ENCODE results near the gene FLYWCH1. TPM values are rescaled to one million over a fixed set of nuclear protein-coding genes. Genes with fewer than 3 reads are reported as not detected.
"Not testable (repeated sequence)": the region's sequence is repeated elsewhere in the genome, so short reads cannot be mapped to it uniquely, and the experiment has no call there.

The FLYWCH1 gene
- total RNA-seq, 1 experiment from 2014 or later: 32.6 TPM

DNA sequence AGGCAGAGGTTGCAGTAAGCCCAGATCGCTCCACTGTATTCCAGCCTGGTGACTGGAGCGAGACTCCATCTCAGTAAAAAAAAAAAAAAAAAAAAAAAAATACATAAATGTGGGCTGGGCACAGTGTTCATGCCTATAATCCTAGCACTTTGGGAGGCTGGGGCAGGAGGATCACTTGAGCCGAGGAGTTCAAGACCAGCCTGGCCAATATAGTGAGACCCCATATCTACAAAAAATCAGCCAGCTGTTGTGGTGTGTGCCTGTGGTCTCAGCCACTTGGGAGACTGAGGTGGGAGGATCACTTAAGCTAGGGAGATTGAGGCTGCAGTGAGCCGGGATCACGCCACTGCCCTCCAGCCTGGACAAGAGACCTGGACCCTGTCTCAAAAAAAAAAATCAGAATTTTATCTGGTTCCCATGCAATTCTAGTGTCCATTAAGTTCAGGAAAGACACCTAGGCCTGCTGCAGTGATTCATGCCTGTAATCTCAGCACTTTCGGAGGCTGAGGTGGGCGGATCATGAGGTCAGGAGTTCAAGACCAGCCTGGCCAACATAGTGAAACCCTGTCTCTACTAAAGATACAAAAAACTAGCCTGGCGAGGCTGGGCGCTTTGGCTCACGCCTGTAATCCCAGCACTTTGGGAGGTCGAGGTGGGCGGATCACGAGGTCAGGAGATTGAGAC, 19.6 kb downstream of the FLYWCH1 start:
- H3K9me3 Mint-ChIP-seq; POLR2A ChIA-PET; H3K36me3 Mint-ChIP-seq; H3K27me3 Mint-ChIP-seq (ENCODE audit: low read depth); DNase-seq (ENCODE audit: low spot score); ATAC-seq; H3K27ac Mint-ChIP-seq; H3K4me3 Mint-ChIP-seq: not testable (repeated sequence)
- CTCF ChIA-PET: interaction anchor here (0.8 to 1.1 kb wide), 2 partner anchors 9 to 28 kb away, joined by 3 to 8 read pairs; no protein-coding TSS in a partner anchor
- peaks cover 28% of the 10 kb centered on the region for H3K4me1 Mint-ChIP-seq
- TF ChIP-seq ZNF121 (CRISPR knock-in tag; IDR thresholded peaks at IDR 0.05): peak; percentile 60; the same call in 1 of the 2 replicates

DNA sequence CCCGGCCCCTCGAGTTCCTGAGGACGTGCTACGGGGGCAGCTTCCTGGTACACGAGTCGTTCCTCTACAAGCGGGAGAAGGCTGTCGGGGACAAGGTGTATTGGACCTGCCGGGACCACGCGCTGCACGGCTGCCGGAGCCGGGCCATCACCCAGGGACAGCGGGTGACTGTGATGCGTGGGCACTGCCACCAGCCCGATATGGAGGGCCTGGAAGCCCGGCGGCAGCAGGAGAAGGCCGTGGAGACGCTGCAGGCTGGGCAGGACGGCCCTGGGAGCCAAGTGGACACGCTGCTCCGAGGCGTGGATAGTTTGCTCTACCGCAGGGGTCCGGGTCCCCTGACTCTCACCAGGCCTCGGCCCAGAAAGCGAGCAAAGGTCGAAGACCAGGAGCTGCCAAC, 21.4 kb downstream of the FLYWCH1 start:
- no peak overlapping the region for H3K4me3 Mint-ChIP-seq
- no peaks in the 10 kb centered on the region for H3K27me3 Mint-ChIP-seq (ENCODE audit: low read depth)
- TF ChIP-seq ZNF416 (CRISPR knock-in tag; IDR thresholded peaks at IDR 0.05) (no peak), ZNF232 (CRISPR knock-in tag; IDR thresholded peaks at IDR 0.05) (no peak), OVOL2 (CRISPR knock-in tag; IDR thresholded peaks at IDR 0.05; ENCODE audit: borderline replicate concordance) (no peak), ZNF121 (CRISPR knock-in tag; IDR thresholded peaks at IDR 0.05) (no peak), TEAD4 (CRISPR knock-in tag; IDR thresholded peaks at IDR 0.05) (no peak), ZNF219 (CRISPR knock-in tag; IDR thresholded peaks at IDR 0.05; ENCODE audit: borderline replicate concordance) (no peak), ATF1 (CRISPR knock-in tag; IDR thresholded peaks at IDR 0.05) (no peak), KAT7 (CRISPR knock-in tag; IDR thresholded peaks at IDR 0.05; ENCODE audit: borderline replicate concordance) (no peak)
- TF ChIP-seq, protein P1, sequence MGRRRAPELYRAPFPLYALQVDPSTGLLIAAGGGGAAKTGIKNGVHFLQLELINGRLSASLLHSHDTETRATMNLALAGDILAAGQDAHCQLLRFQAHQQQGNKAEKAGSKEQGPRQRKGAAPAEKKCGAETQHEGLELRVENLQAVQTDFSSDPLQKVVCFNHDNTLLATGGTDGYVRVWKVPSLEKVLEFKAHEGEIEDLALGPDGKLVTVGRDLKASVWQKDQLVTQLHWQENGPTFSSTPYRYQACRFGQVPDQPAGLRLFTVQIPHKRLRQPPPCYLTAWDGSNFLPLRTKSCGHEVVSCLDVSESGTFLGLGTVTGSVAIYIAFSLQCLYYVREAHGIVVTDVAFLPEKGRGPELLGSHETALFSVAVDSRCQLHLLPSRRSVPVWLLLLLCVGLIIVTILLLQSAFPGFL (CRISPR knock-in tag; IDR thresholded peaks at IDR 0.05; ENCODE audit: borderline replicate concordance): no peak
- TF ChIP-seq, protein P2, sequence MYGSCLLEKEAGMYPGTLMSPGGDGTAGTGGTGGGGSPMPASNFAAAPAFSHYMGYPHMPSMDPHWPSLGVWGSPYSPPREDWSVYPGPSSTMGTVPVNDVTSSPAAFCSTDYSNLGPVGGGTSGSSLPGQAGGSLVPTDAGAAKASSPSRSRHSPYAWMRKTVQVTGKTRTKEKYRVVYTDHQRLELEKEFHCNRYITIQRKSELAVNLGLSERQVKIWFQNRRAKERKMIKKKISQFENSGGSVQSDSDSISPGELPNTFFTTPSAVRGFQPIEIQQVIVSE (CRISPR knock-in tag; IDR thresholded peaks at IDR 0.05; ENCODE audit: borderline replicate concordance): no peak
- TF ChIP-seq, protein P3, sequence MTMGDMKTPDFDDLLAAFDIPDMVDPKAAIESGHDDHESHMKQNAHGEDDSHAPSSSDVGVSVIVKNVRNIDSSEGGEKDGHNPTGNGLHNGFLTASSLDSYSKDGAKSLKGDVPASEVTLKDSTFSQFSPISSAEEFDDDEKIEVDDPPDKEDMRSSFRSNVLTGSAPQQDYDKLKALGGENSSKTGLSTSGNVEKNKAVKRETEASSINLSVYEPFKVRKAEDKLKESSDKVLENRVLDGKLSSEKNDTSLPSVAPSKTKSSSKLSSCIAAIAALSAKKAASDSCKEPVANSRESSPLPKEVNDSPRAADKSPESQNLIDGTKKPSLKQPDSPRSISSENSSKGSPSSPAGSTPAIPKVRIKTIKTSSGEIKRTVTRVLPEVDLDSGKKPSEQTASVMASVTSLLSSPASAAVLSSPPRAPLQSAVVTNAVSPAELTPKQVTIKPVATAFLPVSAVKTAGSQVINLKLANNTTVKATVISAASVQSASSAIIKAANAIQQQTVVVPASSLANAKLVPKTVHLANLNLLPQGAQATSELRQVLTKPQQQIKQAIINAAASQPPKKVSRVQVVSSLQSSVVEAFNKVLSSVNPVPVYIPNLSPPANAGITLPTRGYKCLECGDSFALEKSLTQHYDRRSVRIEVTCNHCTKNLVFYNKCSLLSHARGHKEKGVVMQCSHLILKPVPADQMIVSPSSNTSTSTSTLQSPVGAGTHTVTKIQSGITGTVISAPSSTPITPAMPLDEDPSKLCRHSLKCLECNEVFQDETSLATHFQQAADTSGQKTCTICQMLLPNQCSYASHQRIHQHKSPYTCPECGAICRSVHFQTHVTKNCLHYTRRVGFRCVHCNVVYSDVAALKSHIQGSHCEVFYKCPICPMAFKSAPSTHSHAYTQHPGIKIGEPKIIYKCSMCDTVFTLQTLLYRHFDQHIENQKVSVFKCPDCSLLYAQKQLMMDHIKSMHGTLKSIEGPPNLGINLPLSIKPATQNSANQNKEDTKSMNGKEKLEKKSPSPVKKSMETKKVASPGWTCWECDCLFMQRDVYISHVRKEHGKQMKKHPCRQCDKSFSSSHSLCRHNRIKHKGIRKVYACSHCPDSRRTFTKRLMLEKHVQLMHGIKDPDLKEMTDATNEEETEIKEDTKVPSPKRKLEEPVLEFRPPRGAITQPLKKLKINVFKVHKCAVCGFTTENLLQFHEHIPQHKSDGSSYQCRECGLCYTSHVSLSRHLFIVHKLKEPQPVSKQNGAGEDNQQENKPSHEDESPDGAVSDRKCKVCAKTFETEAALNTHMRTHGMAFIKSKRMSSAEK (CRISPR knock-in tag; IDR thresholded peaks at IDR 0.05; ENCODE audit: borderline replicate concordance): no peak
- TF ChIP-seq, protein P4, sequence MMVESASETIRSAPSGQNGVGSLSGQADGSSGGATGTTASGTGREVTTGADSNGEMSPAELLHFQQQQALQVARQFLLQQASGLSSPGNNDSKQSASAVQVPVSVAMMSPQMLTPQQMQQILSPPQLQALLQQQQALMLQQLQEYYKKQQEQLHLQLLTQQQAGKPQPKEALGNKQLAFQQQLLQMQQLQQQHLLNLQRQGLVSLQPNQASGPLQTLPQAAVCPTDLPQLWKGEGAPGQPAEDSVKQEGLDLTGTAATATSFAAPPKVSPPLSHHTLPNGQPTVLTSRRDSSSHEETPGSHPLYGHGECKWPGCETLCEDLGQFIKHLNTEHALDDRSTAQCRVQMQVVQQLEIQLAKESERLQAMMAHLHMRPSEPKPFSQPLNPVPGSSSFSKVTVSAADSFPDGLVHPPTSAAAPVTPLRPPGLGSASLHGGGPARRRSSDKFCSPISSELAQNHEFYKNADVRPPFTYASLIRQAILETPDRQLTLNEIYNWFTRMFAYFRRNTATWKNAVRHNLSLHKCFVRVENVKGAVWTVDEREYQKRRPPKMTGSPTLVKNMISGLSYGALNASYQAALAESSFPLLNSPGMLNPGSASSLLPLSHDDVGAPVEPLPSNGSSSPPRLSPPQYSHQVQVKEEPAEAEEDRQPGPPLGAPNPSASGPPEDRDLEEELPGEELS (CRISPR knock-in tag; IDR thresholded peaks at IDR 0.05): no peak
- H3K27ac Mint-ChIP-seq: no peak overlapping the region
- no peaks in the 10 kb centered on the region for H3K36me3 Mint-ChIP-seq
- H3K4me1 Mint-ChIP-seq: peaks cover 11% of the 10 kb centered on the region
- DNase-seq (ENCODE audit: low spot score) (no peak), ATAC-seq (no peak)
- H3K9me3 Mint-ChIP-seq: no peaks in the 10 kb centered on the region
- ChIA-PET POLR2A (no interaction called here), CTCF (interaction anchor here (0.5 kb wide), 1 partner anchor 28 kb away, joined by 3 read pairs; no protein-coding TSS in a partner anchor)

DNA sequence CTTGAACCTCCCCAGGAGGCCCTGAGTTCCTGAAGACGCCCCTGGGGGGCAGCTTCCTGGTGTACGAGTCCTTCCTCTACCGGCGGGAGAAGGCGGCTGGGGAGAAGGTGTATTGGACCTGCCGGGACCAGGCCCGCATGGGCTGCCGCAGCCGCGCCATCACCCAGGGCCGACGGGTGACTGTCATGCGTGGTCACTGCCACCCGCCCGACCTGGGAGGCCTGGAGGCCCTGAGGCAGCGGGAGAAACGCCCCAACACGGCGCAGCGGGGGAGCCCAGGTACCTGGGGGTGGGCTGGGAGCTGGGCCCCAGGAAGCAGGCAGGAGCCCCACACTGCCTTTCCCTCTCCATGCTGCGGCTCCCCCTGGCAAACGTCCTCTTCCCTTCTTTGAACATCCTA, 22.0 kb downstream of the FLYWCH1 start:
- Mint-ChIP-seq H3K27me3 (ENCODE audit: low read depth) (no peaks in the 10 kb centered on the region), H3K4me3 (no peak overlapping the region), H3K4me1 (peaks cover 5% of the 10 kb centered on the region), H3K9me3 (no peaks in the 10 kb centered on the region), H3K36me3 (no peaks in the 10 kb centered on the region; the same call in 1 of the 2 replicates), H3K27ac (no peak overlapping the region)
- CTCF ChIA-PET: interaction anchor here (1.1 kb wide), 1 partner anchor 125 kb away, joined by 3 read pairs; no protein-coding TSS in a partner anchor
- ATAC-seq (no peak), DNase-seq (ENCODE audit: low spot score) (no peak)
- POLR2A ChIA-PET: no interaction called here
- TF ChIP-seq, protein P5, sequence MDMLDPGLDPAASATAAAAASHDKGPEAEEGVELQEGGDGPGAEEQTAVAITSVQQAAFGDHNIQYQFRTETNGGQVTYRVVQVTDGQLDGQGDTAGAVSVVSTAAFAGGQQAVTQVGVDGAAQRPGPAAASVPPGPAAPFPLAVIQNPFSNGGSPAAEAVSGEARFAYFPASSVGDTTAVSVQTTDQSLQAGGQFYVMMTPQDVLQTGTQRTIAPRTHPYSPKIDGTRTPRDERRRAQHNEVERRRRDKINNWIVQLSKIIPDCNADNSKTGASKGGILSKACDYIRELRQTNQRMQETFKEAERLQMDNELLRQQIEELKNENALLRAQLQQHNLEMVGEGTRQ (CRISPR knock-in tag; IDR thresholded peaks at IDR 0.05): no peak
- TF ChIP-seq CREB1 (CRISPR knock-in tag; IDR thresholded peaks at IDR 0.05): no peak
- TF ChIP-seq, protein P6, sequence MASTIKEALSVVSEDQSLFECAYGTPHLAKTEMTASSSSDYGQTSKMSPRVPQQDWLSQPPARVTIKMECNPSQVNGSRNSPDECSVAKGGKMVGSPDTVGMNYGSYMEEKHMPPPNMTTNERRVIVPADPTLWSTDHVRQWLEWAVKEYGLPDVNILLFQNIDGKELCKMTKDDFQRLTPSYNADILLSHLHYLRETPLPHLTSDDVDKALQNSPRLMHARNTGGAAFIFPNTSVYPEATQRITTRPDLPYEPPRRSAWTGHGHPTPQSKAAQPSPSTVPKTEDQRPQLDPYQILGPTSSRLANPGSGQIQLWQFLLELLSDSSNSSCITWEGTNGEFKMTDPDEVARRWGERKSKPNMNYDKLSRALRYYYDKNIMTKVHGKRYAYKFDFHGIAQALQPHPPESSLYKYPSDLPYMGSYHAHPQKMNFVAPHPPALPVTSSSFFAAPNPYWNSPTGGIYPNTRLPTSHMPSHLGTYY (CRISPR knock-in tag; IDR thresholded peaks at IDR 0.05): no peak
- TF ChIP-seq, protein P7, sequence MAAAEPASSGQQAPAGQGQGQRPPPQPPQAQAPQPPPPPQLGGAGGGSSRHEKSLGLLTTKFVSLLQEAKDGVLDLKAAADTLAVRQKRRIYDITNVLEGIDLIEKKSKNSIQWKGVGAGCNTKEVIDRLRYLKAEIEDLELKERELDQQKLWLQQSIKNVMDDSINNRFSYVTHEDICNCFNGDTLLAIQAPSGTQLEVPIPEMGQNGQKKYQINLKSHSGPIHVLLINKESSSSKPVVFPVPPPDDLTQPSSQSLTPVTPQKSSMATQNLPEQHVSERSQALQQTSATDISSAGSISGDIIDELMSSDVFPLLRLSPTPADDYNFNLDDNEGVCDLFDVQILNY (CRISPR knock-in tag; IDR thresholded peaks at IDR 0.05): no peak
- TF ChIP-seq TCF7 (CRISPR knock-in tag; IDR thresholded peaks at IDR 0.05; ENCODE audit: low read depth): no peak
- TF ChIP-seq, protein P8, sequence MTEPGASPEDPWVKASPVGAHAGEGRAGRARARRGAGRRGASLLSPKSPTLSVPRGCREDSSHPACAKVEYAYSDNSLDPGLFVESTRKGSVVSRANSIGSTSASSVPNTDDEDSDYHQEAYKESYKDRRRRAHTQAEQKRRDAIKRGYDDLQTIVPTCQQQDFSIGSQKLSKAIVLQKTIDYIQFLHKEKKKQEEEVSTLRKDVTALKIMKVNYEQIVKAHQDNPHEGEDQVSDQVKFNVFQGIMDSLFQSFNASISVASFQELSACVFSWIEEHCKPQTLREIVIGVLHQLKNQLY (CRISPR knock-in tag; IDR thresholded peaks at IDR 0.05): no peak
- no peak for TF ChIP-seq JAZF1 (CRISPR knock-in tag; IDR thresholded peaks at IDR 0.05)

All from WTC11 (cell line).